ENCODE results near the gene IL17RB.

DNA sequence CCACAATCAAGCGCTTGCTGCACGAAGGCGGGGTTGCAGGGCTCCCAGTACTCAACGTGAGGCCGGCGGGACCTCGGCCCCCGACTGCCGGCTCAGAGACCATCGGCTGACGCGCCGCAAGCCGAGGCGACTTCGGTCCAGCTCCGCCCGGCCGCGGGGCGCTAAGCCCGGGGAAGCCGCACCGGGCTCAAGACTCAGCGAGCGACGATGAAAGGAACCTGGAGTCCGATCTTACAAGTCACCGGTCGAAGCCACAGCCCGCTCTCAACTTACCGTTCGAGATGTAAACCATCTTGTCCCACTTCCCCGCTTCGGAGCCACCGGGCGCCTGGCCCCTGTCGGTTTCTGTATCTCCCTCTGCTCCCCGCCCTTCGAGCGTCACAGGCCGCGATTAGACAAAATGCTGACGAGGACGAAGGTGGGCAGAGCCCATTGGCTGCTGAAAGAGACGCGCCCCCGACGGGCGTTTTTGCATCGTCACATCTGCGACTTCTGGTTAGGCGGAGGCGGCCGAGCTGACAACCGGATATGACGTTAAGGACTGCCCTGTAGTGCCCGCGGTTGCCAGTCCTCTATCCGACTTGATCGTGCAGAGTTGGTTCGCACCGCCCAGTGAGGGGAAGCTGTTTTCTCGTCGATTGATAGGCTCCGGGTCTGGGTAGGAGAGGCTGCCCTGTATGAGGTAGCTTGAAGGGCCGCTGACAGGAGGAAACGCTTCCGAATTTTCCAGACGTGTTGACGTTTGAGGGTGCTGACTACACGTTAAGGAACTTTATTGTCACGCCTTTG is 45.3 kb downstream of the IL17RB start, which contains the start of gene SELENOK:
- TF ChIP-seq EP300 (IDR thresholded peaks at IDR 0.05; ENCODE audit: borderline replicate concordance) (no peak), YY1 (IDR thresholded peaks at IDR 0.05; ENCODE audit: low read depth) (no peak; the same call in none of the 2 replicates), CREB1 (IDR thresholded peaks at IDR 0.05; ENCODE audit: low read depth) (peak; percentile 97), RAD21 (IDR thresholded peaks at IDR 0.05; ENCODE audit: low read depth) (no peak), CEBPB (IDR thresholded peaks at IDR 0.05) (no peak), FOXM1 (IDR thresholded peaks at IDR 0.05; ENCODE audit: borderline replicate concordance, low read depth) (0 out of 2 replicates have a peak, but pooled peaks have one; percentile 27), TAF1 (IDR thresholded peaks at IDR 0.05; ENCODE audit: low read depth) (peak; percentile 73), EGR1 (IDR thresholded peaks at IDR 0.05) (peak; percentile 59; the same call in 1 of the 2 replicates)
- TF ChIP-seq, protein P1, sequence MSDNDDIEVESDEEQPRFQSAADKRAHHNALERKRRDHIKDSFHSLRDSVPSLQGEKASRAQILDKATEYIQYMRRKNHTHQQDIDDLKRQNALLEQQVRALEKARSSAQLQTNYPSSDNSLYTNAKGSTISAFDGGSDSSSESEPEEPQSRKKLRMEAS (IDR thresholded peaks at IDR 0.05) = peak; percentile 77
- TF ChIP-seq, protein P2, sequence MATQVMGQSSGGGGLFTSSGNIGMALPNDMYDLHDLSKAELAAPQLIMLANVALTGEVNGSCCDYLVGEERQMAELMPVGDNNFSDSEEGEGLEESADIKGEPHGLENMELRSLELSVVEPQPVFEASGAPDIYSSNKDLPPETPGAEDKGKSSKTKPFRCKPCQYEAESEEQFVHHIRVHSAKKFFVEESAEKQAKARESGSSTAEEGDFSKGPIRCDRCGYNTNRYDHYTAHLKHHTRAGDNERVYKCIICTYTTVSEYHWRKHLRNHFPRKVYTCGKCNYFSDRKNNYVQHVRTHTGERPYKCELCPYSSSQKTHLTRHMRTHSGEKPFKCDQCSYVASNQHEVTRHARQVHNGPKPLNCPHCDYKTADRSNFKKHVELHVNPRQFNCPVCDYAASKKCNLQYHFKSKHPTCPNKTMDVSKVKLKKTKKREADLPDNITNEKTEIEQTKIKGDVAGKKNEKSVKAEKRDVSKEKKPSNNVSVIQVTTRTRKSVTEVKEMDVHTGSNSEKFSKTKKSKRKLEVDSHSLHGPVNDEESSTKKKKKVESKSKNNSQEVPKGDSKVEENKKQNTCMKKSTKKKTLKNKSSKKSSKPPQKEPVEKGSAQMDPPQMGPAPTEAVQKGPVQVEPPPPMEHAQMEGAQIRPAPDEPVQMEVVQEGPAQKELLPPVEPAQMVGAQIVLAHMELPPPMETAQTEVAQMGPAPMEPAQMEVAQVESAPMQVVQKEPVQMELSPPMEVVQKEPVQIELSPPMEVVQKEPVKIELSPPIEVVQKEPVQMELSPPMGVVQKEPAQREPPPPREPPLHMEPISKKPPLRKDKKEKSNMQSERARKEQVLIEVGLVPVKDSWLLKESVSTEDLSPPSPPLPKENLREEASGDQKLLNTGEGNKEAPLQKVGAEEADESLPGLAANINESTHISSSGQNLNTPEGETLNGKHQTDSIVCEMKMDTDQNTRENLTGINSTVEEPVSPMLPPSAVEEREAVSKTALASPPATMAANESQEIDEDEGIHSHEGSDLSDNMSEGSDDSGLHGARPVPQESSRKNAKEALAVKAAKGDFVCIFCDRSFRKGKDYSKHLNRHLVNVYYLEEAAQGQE (IDR thresholded peaks at IDR 0.05; ENCODE audit: low read depth) = no peak

All from Ishikawa (cell line).